G401 (cell line): Measurements from ENCODE around the gene RRAGC. TPM values are rescaled to one million over a fixed set of nuclear protein-coding genes. Genes with fewer than 3 reads are reported as not detected.

Experiments
- DNase-seq: peaks from one replicate; pipeline ENCODE4 v3.0.0-alpha.2; 2015; ENCODE audit warnings: low spot score
- in situ Hi-C: cut with HindIII; loops from 2 replicates; pipeline ENCODE4 v1.10.0; 2016; ENCODE audit warnings: low sequenced_read_pairs, mixed read lengths
- total RNA-seq: library from RNA; depleted of rRNA; stranded (reverse); fragments of >200 nt; shearing (Covaris generic); gene quantifications from 2 replicates; pipeline ENCODE4 v1.2.3, GENCODE V29; 2014; rRNA removed

RRAGC gene
- total RNA-seq, 1 experiment from 2014 or later: 29.8 TPM

DNA sequence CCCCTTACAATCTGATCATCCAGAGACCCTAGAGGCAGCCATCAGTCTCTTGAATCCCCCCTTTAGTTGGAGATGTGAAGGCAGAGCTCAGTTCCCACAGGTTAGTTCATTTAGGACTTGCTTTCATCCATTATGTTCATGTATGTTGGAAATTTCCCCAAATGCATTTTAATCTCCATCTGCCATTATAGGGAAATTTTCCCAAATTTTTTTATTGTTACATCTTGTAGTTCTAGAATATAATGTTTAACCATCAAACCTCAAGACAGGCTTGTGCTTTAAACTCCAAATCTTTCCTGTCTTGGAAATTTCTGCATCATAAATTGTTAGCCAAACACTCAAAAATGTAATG lies 68.4 kb downstream of the RRAGC start:
- in situ Hi-C loops: no loop called here
- no peak for DNase-seq

DNA sequence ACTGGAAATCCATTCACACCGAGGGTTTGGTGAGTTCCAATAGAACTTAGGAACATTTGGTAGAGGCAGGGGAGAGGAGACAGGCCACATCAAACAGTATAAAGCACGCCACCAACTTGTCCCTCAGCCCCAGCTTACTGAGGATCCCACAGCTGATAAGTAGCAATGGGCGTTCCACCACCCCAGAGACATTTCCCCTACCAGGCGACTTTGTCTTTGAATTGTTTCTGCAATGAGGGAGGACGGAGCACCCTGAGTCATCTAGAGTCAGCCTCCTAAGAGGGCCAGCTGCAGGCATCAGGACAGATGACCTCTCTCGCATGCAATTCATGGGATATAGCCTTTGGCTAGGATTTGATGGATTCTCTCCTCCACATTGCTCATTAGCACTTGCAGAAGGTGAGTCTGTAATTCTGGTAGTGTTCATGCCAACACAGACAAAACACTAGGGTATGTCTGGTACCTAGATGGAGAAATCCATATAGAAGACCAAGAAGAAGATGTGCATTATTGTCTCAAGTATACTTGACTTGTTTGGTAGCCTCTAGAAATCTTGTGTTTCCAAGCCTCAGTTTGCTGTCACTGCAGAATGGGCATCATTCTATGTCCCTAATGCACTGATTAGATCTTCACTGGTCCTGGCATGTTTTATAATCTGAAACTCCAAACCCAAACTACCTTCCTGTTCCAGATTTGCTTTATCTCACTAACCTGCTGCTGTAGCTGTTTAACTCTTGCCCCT lies 69.0 kb downstream of the RRAGC start:
- in situ Hi-C loops: no loop called here

DNA sequence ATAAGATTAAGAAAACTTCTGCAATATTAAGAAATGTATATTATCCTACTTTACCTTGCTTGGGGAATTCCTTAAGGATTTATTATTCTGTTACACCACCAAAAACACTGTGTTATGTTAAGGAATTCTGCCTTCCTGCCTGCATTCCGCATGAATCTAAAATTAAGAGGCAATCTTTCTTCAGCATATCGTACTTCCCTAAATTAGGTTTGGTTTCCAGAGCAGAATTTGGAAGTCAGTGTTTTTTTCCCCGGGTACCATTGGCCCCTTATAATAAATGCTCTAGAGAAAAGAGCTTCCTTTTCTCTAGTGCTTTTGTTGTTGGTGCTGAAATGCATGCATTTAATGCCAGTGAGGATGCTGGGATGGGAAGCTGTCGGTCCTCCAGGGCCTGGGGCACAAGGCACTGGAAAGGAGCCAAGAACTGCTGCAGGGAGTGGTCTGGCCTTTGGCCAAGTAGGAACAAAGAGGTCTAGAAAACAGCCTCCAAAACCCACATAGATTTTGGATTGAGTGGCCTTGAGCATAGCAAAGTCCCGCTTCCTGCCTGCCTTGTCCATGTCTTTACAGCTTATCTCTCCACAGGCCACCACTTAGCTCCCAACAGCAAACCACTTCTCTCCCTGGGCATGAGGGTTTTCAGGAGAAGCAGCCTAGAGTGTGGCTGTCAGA lies 69.9 kb downstream of the RRAGC start:
- in situ Hi-C loops: no loop called here
- no peak for DNase-seq

More for the DNA sequence above, 69.0 kb downstream of the RRAGC start:
- DNase-seq: no peak

DNA sequence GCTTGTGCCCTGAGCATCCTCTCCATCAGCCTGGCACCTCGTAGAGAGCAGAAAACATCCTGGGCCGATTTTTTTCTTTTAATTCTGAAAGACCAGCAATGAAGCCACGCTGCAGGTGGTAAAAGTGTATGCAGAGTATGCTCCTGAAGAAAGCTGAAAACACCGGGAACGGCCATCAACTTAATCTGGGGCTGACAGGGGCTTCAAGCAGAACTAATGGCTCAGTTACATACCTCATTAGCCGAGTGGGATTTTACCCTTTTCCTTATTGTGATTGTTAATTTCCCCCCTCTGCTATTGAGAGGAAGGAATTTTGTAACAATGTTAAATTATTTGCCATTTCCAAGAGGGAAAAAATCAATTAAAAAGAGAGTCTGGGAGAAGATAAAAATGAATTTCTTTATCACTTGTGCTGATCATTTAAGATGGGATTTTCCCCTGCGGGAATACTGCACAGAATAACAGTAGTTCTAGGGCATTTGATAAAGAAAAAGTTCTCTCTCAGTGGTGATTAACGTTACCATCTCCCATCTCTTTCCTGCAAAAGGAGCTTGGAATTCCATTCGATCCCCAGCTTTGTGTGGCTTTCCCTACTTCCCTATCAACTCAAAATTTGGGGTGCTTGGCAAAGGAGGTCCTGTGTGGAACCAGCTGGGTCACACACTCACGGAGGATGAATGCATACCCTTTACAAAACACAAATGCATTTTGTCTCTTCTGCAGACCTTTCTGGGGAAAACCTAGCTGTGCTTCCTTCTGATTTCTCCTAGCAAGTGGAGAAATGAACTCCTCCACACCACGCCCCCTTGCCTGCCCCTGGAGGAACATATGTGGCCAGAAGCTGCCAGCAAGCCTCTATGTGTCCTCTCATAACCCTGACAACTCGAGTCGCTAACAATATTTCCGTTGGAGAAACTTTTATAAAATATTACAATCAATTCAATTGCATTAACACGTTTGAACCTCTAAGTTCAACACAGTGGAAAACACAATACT lies 70.9 kb downstream of the RRAGC start:
- in situ Hi-C loops: no loop called here
- no peak for DNase-seq

Other genes with a start within 250 kb of the RRAGC start
- 34.3 and 48.0 TPM in 2 replicates for gene MYCBP, start 13.6 kb upstream of the RRAGC start, total RNA-seq
- gene GJA9, start 21.8 kb upstream of the RRAGC start, total RNA-seq: not detected in 2 replicates
- 4.5 TPM in 1 of 2 replicates, not detected in the other for gene RHBDL2, start 82.1 kb upstream of the RRAGC start, total RNA-seq
- 76.7 and 107 TPM in 2 replicates for gene AKIRIN1, start 131.5 kb upstream of the RRAGC start, total RNA-seq
- 764 and 816 TPM in 2 replicates for gene NDUFS5, start 166.6 kb upstream of the RRAGC start, total RNA-seq